Measurements from ENCODE around the gene RAD23B.

Gene RAD23B

GRCh38 chr9:107322643-107323042 lies 39.6 kb downstream of the RAD23B start:
- H3K9me3 ChIP-seq (ENCODE audit: control insufficient read depth, low read length), result peaks cover 5% of the 10 kb centered on the region
- no peak overlapping the region for H3K9ac ChIP-seq (ENCODE audit: low read length)
- no peaks in the 10 kb centered on the region for H3K27me3 ChIP-seq (replicated peaks; ENCODE audit: control insufficient read depth, insufficient read depth, low read length)
- peaks cover 12% of the 10 kb centered on the region for H3K4me1 ChIP-seq (ENCODE audit: control insufficient read depth, insufficient read depth, low read length)
- peaks cover 89% of the 10 kb centered on the region for H3K36me3 ChIP-seq (ENCODE audit: control insufficient read depth, insufficient read depth, low read length, severe bottlenecking)
- DNase-seq (ENCODE audit: low read depth), result no peak
- H3K4me3 ChIP-seq (ENCODE audit: low read length), result no peak overlapping the region

GRCh38 chr9:107323836-107324585 lies 40.9 kb downstream of the RAD23B start:
- H3K9ac ChIP-seq (ENCODE audit: low read length), result no peak overlapping the region
- H3K27me3 ChIP-seq (replicated peaks; ENCODE audit: control insufficient read depth, insufficient read depth, low read length), result no peaks in the 10 kb centered on the region
- no peak overlapping the region for H3K4me3 ChIP-seq (ENCODE audit: low read length)
- peaks cover 14% of the 10 kb centered on the region for H3K4me1 ChIP-seq (ENCODE audit: control insufficient read depth, insufficient read depth, low read length)
- peaks cover 85% of the 10 kb centered on the region for H3K36me3 ChIP-seq (ENCODE audit: control insufficient read depth, insufficient read depth, low read length, severe bottlenecking)
- H3K9me3 ChIP-seq (ENCODE audit: control insufficient read depth, low read length), result peaks cover 5% of the 10 kb centered on the region
- DNase-seq (ENCODE audit: low read depth), result no peak

- Histone ChIP-seq H3K27me3 (replicated peaks; ENCODE audit: control insufficient read depth, insufficient read depth, low read length) (no peaks in the 10 kb centered on the region), H3K9me3 (ENCODE audit: control insufficient read depth, low read length) (peaks cover 5% of the 10 kb centered on the region), H3K36me3 (ENCODE audit: control insufficient read depth, insufficient read depth, low read length, severe bottlenecking) (peaks cover 85% of the 10 kb centered on the region), H3K9ac (ENCODE audit: low read length) (no peak overlapping the region), H3K4me3 (ENCODE audit: low read length) (no peak overlapping the region), H3K4me1 (ENCODE audit: control insufficient read depth, insufficient read depth, low read length) (peaks cover 14% of the 10 kb centered on the region)
- no peak for DNase-seq (ENCODE audit: low read depth)
These were observed 42.8 kb downstream of the RAD23B start for GRCh38 chr9:107325842-107326241.

- Histone ChIP-seq H3K9ac (ENCODE audit: low read length) (no peak overlapping the region), H3K4me3 (ENCODE audit: low read length) (no peak overlapping the region), H3K27me3 (replicated peaks; ENCODE audit: control insufficient read depth, insufficient read depth, low read length) (no peaks in the 10 kb centered on the region), H3K4me1 (ENCODE audit: control insufficient read depth, insufficient read depth, low read length) (peaks cover 10% of the 10 kb centered on the region), H3K36me3 (ENCODE audit: control insufficient read depth, insufficient read depth, low read length, severe bottlenecking) (peaks cover 87% of the 10 kb centered on the region), H3K9me3 (ENCODE audit: control insufficient read depth, low read length) (peaks cover 5% of the 10 kb centered on the region)
- DNase-seq (ENCODE audit: low read depth), result no peak
These were observed 45.4 kb downstream of the RAD23B start for GRCh38 chr9:107328510-107328909.

- Histone ChIP-seq H3K36me3 (ENCODE audit: control insufficient read depth, insufficient read depth, low read length, severe bottlenecking) (peaks cover 87% of the 10 kb centered on the region), H3K4me3 (ENCODE audit: low read length) (no peak overlapping the region), H3K9me3 (ENCODE audit: control insufficient read depth, low read length) (peaks cover 3% of the 10 kb centered on the region), H3K4me1 (ENCODE audit: control insufficient read depth, insufficient read depth, low read length) (peaks cover 14% of the 10 kb centered on the region), H3K27me3 (replicated peaks; ENCODE audit: control insufficient read depth, insufficient read depth, low read length) (no peaks in the 10 kb centered on the region), H3K9ac (ENCODE audit: low read length) (no peak overlapping the region)
- no peak for DNase-seq (ENCODE audit: low read depth)
These were observed 47.3 kb downstream of the RAD23B start for GRCh38 chr9:107330420-107330819.

GRCh38 chr9:107332883-107333282 lies 49.8 kb downstream of the RAD23B start:
- H3K9ac ChIP-seq (ENCODE audit: low read length), result no peak overlapping the region
- H3K27me3 ChIP-seq (replicated peaks; ENCODE audit: control insufficient read depth, insufficient read depth, low read length), result no peaks in the 10 kb centered on the region
- peaks cover 36% of the 10 kb centered on the region for H3K4me1 ChIP-seq (ENCODE audit: control insufficient read depth, insufficient read depth, low read length)
- H3K9me3 ChIP-seq (ENCODE audit: control insufficient read depth, low read length), result no peaks in the 10 kb centered on the region
- no peak overlapping the region for H3K4me3 ChIP-seq (ENCODE audit: low read length)
- peaks cover 75% of the 10 kb centered on the region for H3K36me3 ChIP-seq (ENCODE audit: control insufficient read depth, insufficient read depth, low read length, severe bottlenecking)
- DNase-seq (ENCODE audit: low read depth), result no peak

- H3K9ac ChIP-seq (ENCODE audit: low read length), result no peak overlapping the region
- no peak for DNase-seq (ENCODE audit: low read depth)
- H3K4me1 ChIP-seq (ENCODE audit: control insufficient read depth, insufficient read depth, low read length), result peaks cover 38% of the 10 kb centered on the region
- H3K4me3 ChIP-seq (ENCODE audit: low read length), result no peak overlapping the region
- no peaks in the 10 kb centered on the region for H3K27me3 ChIP-seq (replicated peaks; ENCODE audit: control insufficient read depth, insufficient read depth, low read length)
- no peaks in the 10 kb centered on the region for H3K9me3 ChIP-seq (ENCODE audit: control insufficient read depth, low read length)
- peaks cover 75% of the 10 kb centered on the region for H3K36me3 ChIP-seq (ENCODE audit: control insufficient read depth, insufficient read depth, low read length, severe bottlenecking)
These were observed 50.3 kb downstream of the RAD23B start for GRCh38 chr9:107333363-107333762.

GRCh38 chr9:107334103-107334776 lies 51.2 kb downstream of the RAD23B start:
- peaks cover 40% of the 10 kb centered on the region for H3K4me1 ChIP-seq (ENCODE audit: control insufficient read depth, insufficient read depth, low read length)
- DNase-seq (ENCODE audit: low read depth), result no peak
- H3K27me3 ChIP-seq (replicated peaks; ENCODE audit: control insufficient read depth, insufficient read depth, low read length), result no peaks in the 10 kb centered on the region
- H3K9me3 ChIP-seq (ENCODE audit: control insufficient read depth, low read length), result no peaks in the 10 kb centered on the region
- no peak overlapping the region for H3K9ac ChIP-seq (ENCODE audit: low read length)
- H3K36me3 ChIP-seq (ENCODE audit: control insufficient read depth, insufficient read depth, low read length, severe bottlenecking), result peaks cover 75% of the 10 kb centered on the region
- no peak overlapping the region for H3K4me3 ChIP-seq (ENCODE audit: low read length)

- Histone ChIP-seq H3K4me1 (ENCODE audit: control insufficient read depth, insufficient read depth, low read length) (peaks cover 40% of the 10 kb centered on the region), H3K9ac (ENCODE audit: low read length) (no peak overlapping the region), H3K4me3 (ENCODE audit: low read length) (no peak overlapping the region), H3K27me3 (replicated peaks; ENCODE audit: control insufficient read depth, insufficient read depth, low read length) (no peaks in the 10 kb centered on the region), H3K9me3 (ENCODE audit: control insufficient read depth, low read length) (no peaks in the 10 kb centered on the region), H3K36me3 (ENCODE audit: control insufficient read depth, insufficient read depth, low read length, severe bottlenecking) (peaks cover 66% of the 10 kb centered on the region)
- DNase-seq (ENCODE audit: low read depth), result no peak
These were observed 52.3 kb downstream of the RAD23B start for GRCh38 chr9:107335331-107335730.

GRCh38 chr9:107336718-107337360 lies 53.8 kb downstream of the RAD23B start:
- H3K9ac ChIP-seq (ENCODE audit: low read length), result no peak overlapping the region
- H3K4me3 ChIP-seq (ENCODE audit: low read length), result no peak overlapping the region
- peak; percentile 47 for DNase-seq (ENCODE audit: low read depth)
- peaks cover 40% of the 10 kb centered on the region for H3K4me1 ChIP-seq (ENCODE audit: control insufficient read depth, insufficient read depth, low read length)
- no peaks in the 10 kb centered on the region for H3K27me3 ChIP-seq (replicated peaks; ENCODE audit: control insufficient read depth, insufficient read depth, low read length)
- peaks cover 51% of the 10 kb centered on the region for H3K36me3 ChIP-seq (ENCODE audit: control insufficient read depth, insufficient read depth, low read length, severe bottlenecking)
- no peaks in the 10 kb centered on the region for H3K9me3 ChIP-seq (ENCODE audit: control insufficient read depth, low read length)

Data from adipocyte (in vitro differentiated cells).